Left lung (tissue), 10 donors: ENCODE measurements around the gene PCDHB6. TPM values are rescaled to one million over a fixed set of nuclear protein-coding genes. Genes with fewer than 3 reads are reported as not detected.
"Not testable (repeated sequence)": the region's sequence is repeated elsewhere in the genome, so short reads cannot be mapped to it uniquely, and the experiment has no call there.

ENCODE experiments used
- ATAC-seq: fragments of 200-7000 bp; cut with Tn5 transposase; one replicate; pipeline ENCODE4 v1.9.1; 2020; ENCODE audit warnings: moderate library complexity
- DNase-seq, 4 donors: peaks; one replicate each; pipeline ENCODE4 v3.0.0-alpha.2; 2013 to 2020
- H3K27ac ChIP-seq, 2 donors: fragments of 200-600 bp; sonication (generic) in 1 of 2; one replicate each; pipeline versions ENCODE4 v1.5.0 to v1.8.0; 2020 to 2021
- H3K27me3 ChIP-seq, 2 donors: fragments of 200-600 bp; sonication (generic) in 1 of 2; one replicate each; pipeline versions ENCODE4 v1.5.0 to v1.8.0; 2020 to 2021
- H3K36me3 ChIP-seq, 2 donors: fragments of 200-600 bp; sonication (generic) in 1 of 2; one replicate each; pipeline versions ENCODE4 v1.5.0 to v1.8.0; 2020 to 2021
- H3K4me1 ChIP-seq, 2 donors: fragments of 200-600 bp; one replicate each; pipeline ENCODE4 v1.8.0; 2021
- H3K4me3 ChIP-seq, 2 donors: fragments of 200-600 bp; sonication (generic) in 1 of 2; one replicate each; pipeline versions ENCODE4 v1.5.0 to v1.8.0; 2020 to 2021; ENCODE audit warnings: mild to moderate bottlenecking in 1 of 2
- H3K9me3 ChIP-seq, 2 donors: fragments of 200-600 bp; sonication (generic) in 1 of 2; one replicate each; pipeline versions ENCODE4 v1.5.0 to v1.8.0; 2020 to 2021
- intact Hi-C, 2 donors: fragments of 100-400 bp; cut with DNase I; formaldehyde crosslinking; loops; one replicate each; pipeline versions ENCODE4 v1.11.2 to v1.14.2; 2022
- polyA plus RNA-seq, 6 donors: library from polyadenylated mRNA; unstranded; fragments of 120-200 nt; gene quantifications; one replicate each; pipeline ENCODE4 v1.2.1, GENCODE V29; 2013; ENCODE audit not compliant: insufficient read length in 6 of 6
- total RNA-seq, 2 donors: library from RNA; stranded (reverse); fragmentation: NEBNext Ultra II Directional; extraction: Animal tissue kit (Norgen Biotek cat#: 25700); gene quantifications; one replicate each; pipeline ENCODE4 v1.2.1, GENCODE V29; 2021
- TF ChIP-seq, protein P1 (sequence below), 2 donors: fragments of 200-600 bp; sonication (generic) in 1 of 2; IDR thresholded peaks; one replicate each; pipeline versions ENCODE4 v1.5.0 to v1.8.0; 2021; ENCODE audit warnings: antibody characterized with exemption in 2 of 2
- donor health status: DM: no; HTN: yes; CAD: no.
- donor health status: DM: no; HTN: no; CAD: no.

The PCDHB6 gene
- total and polyA plus RNA-seq, 8 donors: 0.73 to 3.3 (median 2.7) TPM

GRCh38 chr5:141150993-141151325 lies 1.1 kb downstream of the PCDHB6 start:
- Histone ChIP-seq H3K27ac (no peak overlapping the region), H3K27me3 (peaks cover 0 to 24% of the 10 kb centered on the region in 2 donors), H3K9me3 (peaks cover 0 to 72% of the 10 kb centered on the region in 2 donors), H3K4me3 (no peak overlapping the region), H3K4me1 (no peaks in the 10 kb centered on the region), H3K36me3 (no peaks in the 10 kb centered on the region)
- intact Hi-C loops: no loop called here
- TF ChIP-seq, protein P1, sequence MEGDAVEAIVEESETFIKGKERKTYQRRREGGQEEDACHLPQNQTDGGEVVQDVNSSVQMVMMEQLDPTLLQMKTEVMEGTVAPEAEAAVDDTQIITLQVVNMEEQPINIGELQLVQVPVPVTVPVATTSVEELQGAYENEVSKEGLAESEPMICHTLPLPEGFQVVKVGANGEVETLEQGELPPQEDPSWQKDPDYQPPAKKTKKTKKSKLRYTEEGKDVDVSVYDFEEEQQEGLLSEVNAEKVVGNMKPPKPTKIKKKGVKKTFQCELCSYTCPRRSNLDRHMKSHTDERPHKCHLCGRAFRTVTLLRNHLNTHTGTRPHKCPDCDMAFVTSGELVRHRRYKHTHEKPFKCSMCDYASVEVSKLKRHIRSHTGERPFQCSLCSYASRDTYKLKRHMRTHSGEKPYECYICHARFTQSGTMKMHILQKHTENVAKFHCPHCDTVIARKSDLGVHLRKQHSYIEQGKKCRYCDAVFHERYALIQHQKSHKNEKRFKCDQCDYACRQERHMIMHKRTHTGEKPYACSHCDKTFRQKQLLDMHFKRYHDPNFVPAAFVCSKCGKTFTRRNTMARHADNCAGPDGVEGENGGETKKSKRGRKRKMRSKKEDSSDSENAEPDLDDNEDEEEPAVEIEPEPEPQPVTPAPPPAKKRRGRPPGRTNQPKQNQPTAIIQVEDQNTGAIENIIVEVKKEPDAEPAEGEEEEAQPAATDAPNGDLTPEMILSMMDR (IDR thresholded peaks at IDR 0.05): no peak
- ATAC-seq (no peak), DNase-seq (no peak)

DNA sequence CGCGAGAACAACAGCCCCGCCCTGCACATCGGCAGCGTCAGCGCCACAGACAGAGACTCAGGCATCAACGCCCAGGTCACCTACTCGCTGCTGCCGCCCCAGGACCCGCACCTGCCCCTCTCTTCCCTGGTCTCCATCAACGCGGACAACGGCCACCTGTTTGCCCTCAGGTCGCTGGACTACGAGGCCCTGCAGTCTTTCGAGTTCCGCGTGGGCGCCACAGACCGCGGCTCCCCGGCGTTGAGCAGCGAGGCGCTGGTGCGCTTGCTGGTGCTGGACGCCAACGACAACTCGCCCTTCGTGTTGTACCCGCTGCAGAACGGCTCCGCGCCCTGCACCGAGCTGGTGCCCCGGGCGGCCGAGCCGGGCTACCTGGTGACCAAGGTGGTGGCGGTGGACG lies 1.8 kb downstream of the PCDHB6 start:
- H3K4me3 ChIP-seq, ATAC-seq, H3K36me3 ChIP-seq, DNase-seq, intact Hi-C loops, H3K27ac ChIP-seq, H3K4me1 ChIP-seq: not testable (repeated sequence)
- H3K27me3 ChIP-seq: peaks cover 0 to 31% of the 10 kb centered on the region in 2 donors
- peaks cover 0 to 79% of the 10 kb centered on the region in 2 donors for H3K9me3 ChIP-seq

DNA sequence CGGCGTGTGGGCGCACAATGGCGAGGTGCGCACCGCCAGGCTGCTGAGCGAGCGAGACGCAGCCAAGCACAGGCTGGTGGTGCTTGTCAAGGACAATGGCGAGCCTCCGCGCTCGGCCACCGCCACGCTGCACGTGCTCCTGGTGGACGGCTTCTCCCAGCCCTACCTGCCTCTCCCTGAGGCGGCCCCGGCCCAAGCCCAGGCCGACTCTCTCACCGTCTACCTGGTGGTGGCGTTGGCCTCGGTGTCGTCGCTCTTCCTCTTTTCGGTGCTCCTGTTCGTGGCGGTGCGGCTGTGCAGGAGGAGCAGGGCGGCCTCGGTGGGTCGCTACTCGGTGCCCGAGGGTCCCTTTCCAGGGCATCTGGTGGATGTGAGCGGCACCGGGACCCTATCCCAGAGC lies 2.2 kb downstream of the PCDHB6 start:
- H3K36me3 ChIP-seq, H3K27ac ChIP-seq, intact Hi-C loops, ATAC-seq, H3K4me3 ChIP-seq, H3K4me1 ChIP-seq, DNase-seq: not testable (repeated sequence)
- Histone ChIP-seq H3K9me3 (peaks cover 0 to 83% of the 10 kb centered on the region in 2 donors), H3K27me3 (peaks cover 0 to 36% of the 10 kb centered on the region in 2 donors)

- Histone ChIP-seq H3K36me3 (no peaks in the 10 kb centered on the region), H3K4me3 (no peak overlapping the region), H3K4me1 (no peaks in the 10 kb centered on the region), H3K9me3 (peaks cover 0 to 83% of the 10 kb centered on the region in 2 donors), H3K27ac (no peak overlapping the region), H3K27me3 (peaks cover 3 to 53% of the 10 kb centered on the region in 2 donors)
- intact Hi-C loops: no loop called here
- TF ChIP-seq, protein P1 (IDR thresholded peaks at IDR 0.05): no peak
- DNase-seq (no peak), ATAC-seq (no peak)
These were observed 5.9 kb downstream of the PCDHB6 start for GRCh38 chr5:141155540-141156374.

DNA sequence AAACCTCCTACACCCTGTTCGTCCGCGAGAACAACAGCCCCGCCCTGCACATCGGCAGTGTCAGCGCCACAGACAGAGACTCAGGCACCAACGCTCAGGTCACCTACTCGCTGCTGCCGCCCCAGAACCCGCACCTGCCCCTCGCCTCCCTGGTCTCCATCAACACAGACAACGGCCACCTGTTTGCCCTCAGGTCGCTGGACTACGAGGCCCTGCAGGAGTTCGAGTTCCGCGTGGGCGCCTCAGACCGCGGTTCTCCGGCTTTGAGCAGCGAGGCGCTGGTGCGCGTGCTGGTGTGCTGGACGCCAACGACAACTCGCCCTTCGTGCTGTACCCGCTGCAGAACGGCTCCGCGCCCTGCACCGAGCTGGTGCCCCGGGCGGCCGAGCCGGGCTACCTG lies 7.5 kb downstream of the PCDHB6 start:
- DNase-seq, ATAC-seq, intact Hi-C loops, H3K27ac ChIP-seq, H3K36me3 ChIP-seq, H3K4me3 ChIP-seq, H3K4me1 ChIP-seq: not testable (repeated sequence)
- Histone ChIP-seq H3K9me3 (peaks cover 0 to 70% of the 10 kb centered on the region in 2 donors), H3K27me3 (peaks cover 3 to 40% of the 10 kb centered on the region in 2 donors)

- Histone ChIP-seq H3K27me3 (peaks cover 3 to 38% of the 10 kb centered on the region in 2 donors), H3K9me3 (peaks cover 0 to 70% of the 10 kb centered on the region in 2 donors)
- H3K4me1 ChIP-seq, H3K27ac ChIP-seq, ATAC-seq, DNase-seq, intact Hi-C loops, H3K4me3 ChIP-seq, H3K36me3 ChIP-seq: not testable (repeated sequence)
These were observed 8.0 kb downstream of the PCDHB6 start for GRCh38 chr5:141157901-141158300.

- intact Hi-C loops: no loop called here
- Histone ChIP-seq H3K4me1 (no peaks in the 10 kb centered on the region), H3K36me3 (no peaks in the 10 kb centered on the region), H3K27me3 (peaks cover 0 to 44% of the 10 kb centered on the region in 2 donors), H3K4me3 (no peak within 1 kb of the TSS), H3K27ac (no peak within 1 kb of the TSS), H3K9me3 (peaks cover 0 to 52% of the 10 kb centered on the region in 2 donors)
- no peak for ATAC-seq
- DNase-seq: peak in 2 of 4 donors; percentile 18 to 47
- TF ChIP-seq, protein P1 (IDR thresholded peaks at IDR 0.05): peak in 1 of 2 donors; percentile 22
These were observed 22.7 kb downstream of the PCDHB6 start, which contains the start of gene PCDHB7 for GRCh38 chr5:141172381-141173204. TSS of gene PCDHB7 (plus strand) at chr5:141172644. CDS start at chr5:141172836, 192 bp downstream.

DNA sequence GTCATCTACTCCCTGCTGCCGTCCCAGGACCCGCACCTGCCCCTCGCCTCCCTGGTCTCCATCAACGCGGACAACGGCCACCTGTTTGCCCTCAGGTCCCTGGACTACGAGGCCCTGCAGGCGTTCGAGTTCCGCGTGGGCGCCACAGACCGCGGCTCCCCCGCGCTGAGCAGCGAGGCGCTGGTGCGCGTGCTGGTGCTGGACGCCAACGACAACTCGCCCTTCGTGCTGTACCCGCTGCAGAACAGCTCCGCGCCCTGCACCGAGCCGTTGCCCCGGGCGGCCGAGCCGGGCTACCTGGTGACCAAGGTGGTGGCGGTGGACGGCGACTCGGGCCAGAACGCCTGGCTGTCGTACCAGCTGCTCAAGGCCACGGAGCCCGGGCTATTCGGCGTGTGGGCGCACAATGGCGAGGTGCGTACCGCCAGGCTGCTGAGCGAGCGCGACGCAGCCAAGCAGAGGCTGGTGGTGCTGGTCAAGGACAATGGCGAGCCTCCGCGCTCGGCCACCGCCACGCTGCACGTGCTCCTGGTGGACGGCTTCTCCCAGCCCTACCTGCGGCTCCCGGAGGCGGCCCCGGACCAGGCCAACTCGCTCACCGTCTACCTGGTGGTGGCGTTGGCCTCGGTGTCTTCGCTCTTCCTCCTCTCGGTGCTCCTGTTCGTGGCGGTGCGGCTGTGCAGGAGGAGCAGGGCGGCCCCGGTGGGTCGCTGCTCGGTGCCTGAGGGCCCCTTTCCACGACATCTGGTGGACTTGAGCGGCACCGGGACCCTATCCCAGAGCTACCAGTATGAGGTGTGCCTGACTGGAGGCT lies 24.6 kb downstream of the PCDHB6 start:
- peak in 1 of 4 donors; percentile 77 for DNase-seq
- H3K36me3 ChIP-seq, H3K4me3 ChIP-seq, H3K4me1 ChIP-seq, H3K27ac ChIP-seq, ATAC-seq, intact Hi-C loops: not testable (repeated sequence)
- Histone ChIP-seq H3K9me3 (peaks cover 0 to 58% of the 10 kb centered on the region in 2 donors), H3K27me3 (peaks cover 0 to 53% of the 10 kb centered on the region in 2 donors)
